MCF 10A (cell line): Measurements from ENCODE around the gene HECTD4. TPM values are rescaled to one million over a fixed set of nuclear protein-coding genes. Genes with fewer than 3 reads are reported as not detected.

Experiments used
- microRNA-seq: library from miRNA; unstranded; fragments of <30 nt; microRNA quantifications from one replicate; pipeline ENCODE4 v1.2.0, GENCODE V29; 2022
- total RNA-seq: library from RNA; stranded (reverse); gene quantifications from 2 replicates; pipeline ENCODE4 v1.2.3, GENCODE V29; 2022

HECTD4 gene
- total RNA-seq, 1 experiment from 2014 or later: 35.2 TPM

Small RNA genes within 50 kb of the gene (microRNA-seq; reads per million reads assigned to microRNA genes)
- gene MIR6861: 0.53 reads per million

Other genes starting within 250 kb of the HECTD4 start
- gene RPL6, start 27.2 kb upstream of the HECTD4 start, total RNA-seq: 2,095 and 2,221 TPM in 2 replicates
- gene PTPN11, start 36.5 kb upstream of the HECTD4 start, total RNA-seq: 148 and 164 TPM in 2 replicates